HG02571 (cell line): Measurements from ENCODE around the gene TPD52L2.
"Not testable (repeated sequence)": the region's sequence is repeated elsewhere in the genome, so short reads cannot be mapped to it uniquely, and the experiment has no call there.

Source experiments
- ATAC-seq: cut with Tn5 transposase; IDR thresholded peaks from one replicate; pipeline ENCODE4 v1.9.1; 2021; ENCODE audit warnings: mild to moderate bottlenecking, moderate library complexity; ENCODE audit not compliant: unreplicated experiment

The TPD52L2 gene

GRCh38 chr20:63855363-63856097, 9.5 kb upstream of the TPD52L2 start:
- ATAC-seq, result no peak

GRCh38 chr20:63856098-63856511, 9.0 kb upstream of the TPD52L2 start:
- no peak for ATAC-seq

GRCh38 chr20:63857764-63858392, 7.2 kb upstream of the TPD52L2 start:
- no peak for ATAC-seq

GRCh38 chr20:63858393-63859165, 6.5 kb upstream of the TPD52L2 start:
- ATAC-seq, result no peak

GRCh38 chr20:63859166-63859699, 5.8 kb upstream of the TPD52L2 start:
- ATAC-seq, result no peak

- ATAC-seq, result no peak
Observed at GRCh38 chr20:63860325-63861051, 4.6 kb upstream of the TPD52L2 start.

- no peak for ATAC-seq
Observed at GRCh38 chr20:63861365-63861934, 3.6 kb upstream of the TPD52L2 start, which contains the start of gene ABHD16B. TSS of gene ABHD16B (plus strand) at chr20:63861498. CDS start at chr20:63861541, 43 bp downstream.

GRCh38 chr20:63861981-63862901, 2.8 kb upstream of the TPD52L2 start:
- no peak for ATAC-seq

GRCh38 chr20:63863021-63863797, 1.9 kb upstream of the TPD52L2 start:
- ATAC-seq, result no peak

- peak; percentile 58 for ATAC-seq
Observed at GRCh38 chr20:63863798-63864544, 1.1 kb upstream of the TPD52L2 start.

- no peak for ATAC-seq
Observed at GRCh38 chr20:63864545-63864977, 509 bp upstream of the TPD52L2 start.

GRCh38 chr20:63867042-63867441, 2.0 kb downstream of the TPD52L2 start:
- not testable (repeated sequence) for ATAC-seq

GRCh38 chr20:63868264-63868663, 3.2 kb downstream of the TPD52L2 start:
- ATAC-seq, result no peak

GRCh38 chr20:63873477-63873971, 8.5 kb downstream of the TPD52L2 start:
- no peak for ATAC-seq

- ATAC-seq, result not testable (repeated sequence)
Observed at GRCh38 chr20:63874241-63874640, 9.2 kb downstream of the TPD52L2 start.

GRCh38 chr20:63876489-63877036, 11.5 kb downstream of the TPD52L2 start:
- no peak for ATAC-seq

- ATAC-seq, result no peak
Observed at GRCh38 chr20:63877755-63878470, 12.8 kb downstream of the TPD52L2 start.
